Glomerular visceral epithelial cell (primary cell): ENCODE measurements around the gene FAM171A1.
"Not testable (repeated sequence)": the region's sequence is repeated elsewhere in the genome, so short reads cannot be mapped to it uniquely, and the experiment has no call there.

Experiments
- DNase-seq: peaks from one replicate; pipeline ENCODE4 v3.0.0-alpha.2; 2016; ENCODE audit errors: extremely low spot score

Gene FAM171A1

GRCh38 chr10:15344876-15345285 is 26.2 kb downstream of the FAM171A1 start:
- no peak for DNase-seq

DNA sequence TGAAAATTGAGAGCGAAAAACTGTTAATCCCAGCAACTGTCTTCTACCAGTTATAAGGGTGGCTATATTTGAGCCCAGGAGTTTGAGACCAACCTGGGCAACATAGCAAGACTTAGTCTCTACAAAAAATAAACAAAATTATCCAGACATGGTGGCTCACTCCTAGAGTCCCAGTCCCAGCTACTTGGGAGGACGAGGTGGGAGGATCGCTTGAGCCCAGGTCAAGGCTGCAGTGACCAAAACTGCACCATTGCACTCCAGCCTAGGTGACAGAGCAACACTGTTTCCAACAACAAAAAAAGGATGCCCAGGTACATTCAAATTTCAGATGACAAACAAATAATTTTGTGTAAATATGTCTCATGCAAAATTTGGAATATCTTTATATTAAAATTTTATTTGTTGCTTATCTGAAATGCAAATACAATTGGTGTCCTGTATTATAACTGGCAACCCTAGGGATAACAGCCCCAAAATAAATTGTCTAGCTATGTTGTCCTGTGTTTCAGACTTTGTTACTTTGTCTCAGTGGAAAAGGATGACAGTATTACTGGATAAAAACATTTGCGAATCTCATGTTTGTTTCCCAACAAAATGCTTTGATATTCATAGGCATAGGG is 26.7 kb downstream of the FAM171A1 start:
- no peak for DNase-seq

DNA sequence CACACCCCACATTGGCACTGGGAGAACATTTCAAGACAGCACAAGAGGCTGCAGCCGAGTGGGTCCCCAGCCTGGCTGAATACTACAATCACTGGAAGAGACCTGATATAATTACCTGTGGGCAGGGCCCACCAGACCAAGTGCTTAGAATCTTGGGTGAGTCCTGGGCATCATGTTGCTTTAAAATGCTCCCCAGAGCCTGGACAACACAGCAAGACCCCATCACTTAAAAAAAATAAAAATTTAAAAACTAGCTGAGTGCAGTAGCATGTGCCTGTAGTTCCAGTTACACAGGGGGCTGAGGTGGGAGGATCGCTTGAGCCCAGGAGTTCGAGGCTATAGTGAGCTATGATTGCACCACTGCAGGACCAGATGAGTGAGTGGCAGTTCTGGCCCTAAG is 28.1 kb downstream of the FAM171A1 start:
- no peak for DNase-seq

- no peak for DNase-seq
These were observed 29.5 kb downstream of the FAM171A1 start for GRCh38 chr10:15341502-15342128.

GRCh38 chr10:15339892-15340291 is 31.2 kb downstream of the FAM171A1 start:
- no peak for DNase-seq

DNA sequence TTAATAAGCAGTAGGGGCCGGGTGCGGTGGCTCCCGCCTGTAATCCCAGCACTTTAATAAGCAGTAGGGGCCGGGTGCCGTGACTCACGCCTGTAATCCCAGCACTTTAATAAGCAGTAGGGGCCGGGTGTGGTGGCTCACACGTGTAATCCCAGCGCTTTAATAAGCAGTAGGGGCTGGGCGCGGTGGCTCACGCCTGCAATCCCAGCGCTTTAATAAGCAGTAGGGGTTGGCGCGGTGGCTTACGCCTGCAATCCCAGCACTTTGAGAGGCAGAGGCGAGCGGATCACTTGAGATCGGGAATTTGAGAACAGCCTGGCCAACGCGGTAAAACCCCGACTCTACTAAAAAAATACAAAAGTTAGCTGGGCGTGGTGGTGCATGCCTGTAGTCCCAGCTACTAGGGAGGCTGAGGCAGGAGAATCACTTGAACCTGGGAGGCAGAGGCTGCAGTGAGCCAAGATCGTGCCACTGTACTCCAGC is 33.6 kb downstream of the FAM171A1 start:
- DNase-seq: not testable (repeated sequence)

- no peak for DNase-seq
These were observed 34.9 kb downstream of the FAM171A1 start for GRCh38 chr10:15336211-15336610.

- no peak for DNase-seq
These were observed 35.6 kb downstream of the FAM171A1 start for GRCh38 chr10:15335508-15335907.

DNA sequence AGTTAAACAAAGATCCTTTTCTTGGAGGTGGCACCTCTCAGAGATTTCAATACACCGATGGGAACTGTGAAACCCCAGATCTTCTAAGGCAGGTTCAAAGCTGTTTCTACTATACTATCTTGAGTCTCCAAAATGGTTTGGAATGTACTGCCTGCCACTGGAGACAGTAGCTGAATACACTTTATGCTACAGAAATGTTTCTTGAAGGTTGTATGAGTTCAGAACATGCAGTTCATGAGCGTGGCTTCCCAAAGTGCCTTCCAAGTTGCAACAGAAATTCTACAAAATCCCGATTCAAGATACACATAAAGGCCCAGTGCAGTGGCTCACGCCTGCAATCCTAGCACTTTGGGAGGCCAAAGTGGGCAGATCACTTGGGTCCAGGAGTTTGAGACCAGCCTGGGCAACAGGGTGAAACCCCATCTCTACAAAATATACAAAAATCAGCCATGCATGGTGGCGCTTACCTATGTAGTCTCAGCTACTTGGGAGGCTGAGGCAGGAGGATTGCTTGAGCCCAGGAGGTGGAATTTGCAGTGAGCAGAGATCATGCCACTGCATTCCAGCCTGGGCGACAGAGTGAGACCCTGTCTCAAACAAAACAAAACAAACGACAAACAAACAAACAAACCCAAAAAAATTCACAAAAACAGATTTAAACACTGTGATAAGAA is 36.3 kb downstream of the FAM171A1 start:
- DNase-seq: peak; percentile 33

- peak; percentile 86 for DNase-seq
These were observed 37.0 kb downstream of the FAM171A1 start for GRCh38 chr10:15333909-15334649.

GRCh38 chr10:15333181-15333580 is 37.9 kb downstream of the FAM171A1 start:
- DNase-seq: not testable (repeated sequence)

DNA sequence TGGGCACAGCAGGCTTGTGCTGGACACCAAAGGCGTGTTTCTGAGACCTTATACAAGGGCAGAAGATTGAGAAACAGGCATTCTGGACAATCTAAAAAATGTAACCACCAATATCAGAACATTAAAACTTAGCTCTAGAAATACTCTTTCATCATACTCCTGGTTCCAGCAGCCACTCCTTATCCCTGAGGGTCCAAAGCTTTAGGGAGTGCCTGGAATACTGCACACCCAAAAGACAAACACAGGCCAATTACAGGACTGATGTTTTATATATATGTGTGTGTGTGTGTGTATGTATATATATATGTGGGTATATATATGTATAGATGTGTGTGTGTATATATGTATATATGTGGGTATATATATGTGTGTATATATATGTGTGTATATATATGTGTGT is 39.6 kb downstream of the FAM171A1 start:
- DNase-seq: no peak

DNA sequence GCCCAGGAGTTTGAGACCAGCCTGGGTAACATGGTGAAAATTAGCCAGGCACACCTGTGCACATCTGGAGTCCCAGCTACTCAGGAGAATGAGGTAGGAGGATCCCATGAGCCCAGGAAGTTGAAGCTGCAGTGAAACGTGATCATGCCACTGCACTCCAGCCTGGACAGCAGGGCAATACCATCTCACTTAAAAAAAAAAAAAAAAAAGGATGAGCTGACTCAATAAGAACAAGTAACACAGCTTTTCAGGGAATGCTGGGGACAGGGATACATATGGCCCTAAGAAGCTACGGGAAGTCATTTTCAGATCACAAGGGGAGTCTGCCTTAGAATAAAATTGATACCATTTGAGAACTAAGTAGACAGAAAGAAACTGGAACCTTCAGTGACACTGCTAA is 41.7 kb downstream of the FAM171A1 start:
- DNase-seq: no peak

- DNase-seq: no peak
These were observed 45.2 kb downstream of the FAM171A1 start for GRCh38 chr10:15325944-15326284.

DNA sequence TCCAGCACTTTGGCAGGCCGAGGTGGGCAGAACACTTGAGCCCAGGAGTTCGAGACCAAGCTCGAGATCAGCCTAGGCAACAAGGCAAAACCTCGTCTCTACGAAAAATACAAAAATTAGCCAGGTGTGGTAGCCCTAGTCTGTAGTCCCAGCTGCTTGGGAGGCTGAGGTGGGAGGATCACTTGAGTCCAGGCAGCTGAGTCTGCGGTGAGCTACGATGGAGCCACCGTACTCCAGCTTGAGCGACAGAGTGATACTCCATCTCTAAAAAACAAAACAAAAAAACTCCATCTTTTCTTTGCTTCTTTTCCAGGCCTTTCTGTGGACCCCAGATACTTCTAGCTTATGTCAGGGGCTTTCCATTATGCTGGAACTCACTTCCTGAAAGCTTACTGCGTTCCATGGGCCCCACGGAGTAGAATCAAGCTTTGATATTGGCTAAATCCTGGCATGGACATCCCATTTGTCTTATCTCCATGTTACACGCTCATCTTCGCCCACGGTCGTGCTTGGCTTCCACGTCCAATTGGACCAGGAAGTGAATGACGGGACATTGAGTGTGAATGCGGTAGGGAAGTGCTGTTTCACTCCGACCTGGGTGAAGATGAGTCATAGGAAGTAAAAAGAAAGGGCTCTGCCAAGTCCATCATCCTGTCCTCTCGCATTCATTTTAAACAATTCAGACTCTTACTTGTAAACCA is 45.7 kb downstream of the FAM171A1 start:
- peak; percentile 74 for DNase-seq

GRCh38 chr10:15324611-15325010 is 46.5 kb downstream of the FAM171A1 start:
- DNase-seq: peak; percentile 8

- no peak for DNase-seq
These were observed 47.0 kb downstream of the FAM171A1 start for GRCh38 chr10:15324113-15324512.

- DNase-seq: no peak
These were observed 48.7 kb downstream of the FAM171A1 start for GRCh38 chr10:15322356-15322755.

- DNase-seq: no peak
These were observed 49.4 kb downstream of the FAM171A1 start for GRCh38 chr10:15321431-15322341.

- no peak for DNase-seq
These were observed 50.4 kb downstream of the FAM171A1 start for GRCh38 chr10:15320522-15321203.
